GM12878 (cell line): ENCODE results near the gene IFT27. TPM values are rescaled to one million over a fixed set of nuclear protein-coding genes. Genes with fewer than 3 reads are reported as not detected.

Experiments used
- ATAC-seq: fragments of 200-7000 bp; cut with Tn5 transposase; 3 replicates; pipeline ENCODE4 v1.9.1; 2020; ENCODE audit warnings: mild to moderate bottlenecking, moderate library complexity
- BruUV-seq: library from RNA; stranded (reverse); fragments of 400-500 nt; replicated peaks from 2 replicates; lab custom pipeline; 2021; lab: Mats Ljungman, UMichigan
- CTCF ChIA-PET: fragments of 300-600 bp; sonication (Branson Sonifier 250); formaldehyde crosslinking; extraction: SDS; loops from one replicate; lab custom pipeline; 2021; ENCODE audit warnings: inconsistent platforms; lab: Yijun Ruan, JAX
- POLR2A ChIA-PET: fragments of 350-600 bp; formaldehyde crosslinking; extraction: SDS; loops from one replicate; lab custom pipeline; 2021; ENCODE audit warnings: inconsistent platforms; lab: Charles Lee
- RAD21 ChIA-PET: fragments of 300-600 bp; sonication (Branson Sonifier 250); formaldehyde crosslinking; loops from one replicate; lab custom pipeline; 2023; ENCODE audit warnings: antibody characterized with exemption; ENCODE audit not compliant: unreplicated experiment; lab: Charles Lee
- SMC1A ChIA-PET: fragments of 300-600 bp; sonication (Branson Sonifier 250); formaldehyde crosslinking; loops from one replicate; lab custom pipeline; 2023; ENCODE audit not compliant: unreplicated experiment, uncharacterized antibody; lab: Charles Lee
- DNase-seq: peaks from one replicate; pipeline ENCODE4 v3.0.0-alpha.2; 2011; ENCODE audit warnings: low read depth, low spot score
- FAIRE-seq: peaks from 3 replicates; lab custom pipeline; 2011; peaks lifted over from hg19 to GRCh38; lab: Jason Lieb, UNC
- H2AFZ ChIP-seq: 2 replicates; pipeline ENCODE4 v1.6.0; 2011; ENCODE audit warnings: low read depth, low read length, control low read depth; ENCODE audit not compliant: control insufficient read depth
- H3K27ac ChIP-seq: 2 replicates; pipeline ENCODE4 v1.5.1; 2011; ENCODE audit warnings: control low read depth; ENCODE audit not compliant: control insufficient read depth, insufficient read depth
- H3K27me3 ChIP-seq, 2 experiments: replicated peaks in 1 of 2; 2 replicates each; pipeline versions ENCODE4 v1.6.0 to v1.6.1; 2011; ENCODE audit warnings: low read length in 1 of 2; ENCODE audit not compliant: control insufficient read depth in 2 of 2, insufficient read depth in 2 of 2
- H3K36me3 ChIP-seq, 2 experiments: 2 replicates each; pipeline ENCODE4 v1.5.1; 2011; ENCODE audit warnings: low read length in 1 of 2; ENCODE audit not compliant: control insufficient read depth in 2 of 2, insufficient read depth in 2 of 2
- H3K4me1 ChIP-seq: 2 replicates; pipeline ENCODE4 v1.6.1; 2011; ENCODE audit warnings: mild to moderate bottlenecking, low read length, moderate library complexity, mixed read lengths; ENCODE audit not compliant: control insufficient read depth, insufficient read depth
- H3K4me2 ChIP-seq: 2 replicates; pipeline ENCODE4 v1.6.0; 2011; ENCODE audit warnings: control low read depth; ENCODE audit not compliant: control insufficient read depth, insufficient read depth
- H3K4me3 ChIP-seq: fragments of 200-600 bp; sonication (generic); 2 replicates; pipeline ENCODE4 v1.5.1; 2016
- H3K79me2 ChIP-seq: 2 replicates; pipeline ENCODE4 v1.6.0; 2011; ENCODE audit warnings: low read length; ENCODE audit not compliant: control insufficient read depth, insufficient read depth
- H3K9ac ChIP-seq: 2 replicates; pipeline ENCODE4 v1.8.0; 2011; ENCODE audit warnings: low read length, control low read depth, mixed read lengths; ENCODE audit not compliant: control insufficient read depth, insufficient read depth
- H3K9me3 ChIP-seq: replicated peaks from 3 replicates; pipeline ENCODE4 v1.5.1; 2011; ENCODE audit warnings: mild to moderate bottlenecking, low read length; ENCODE audit not compliant: control insufficient read depth, insufficient read depth
- H4K20me1 ChIP-seq: 2 replicates; pipeline ENCODE4 v1.6.0; 2011; ENCODE audit not compliant: control insufficient read depth, insufficient read depth
- BCL11A ChIP-seq: IDR thresholded peaks from 2 replicates; pipeline ENCODE4 v1.6.1; 2011; ENCODE audit warnings: low read depth, low read length
- CHD1 ChIP-seq: IDR thresholded peaks from 2 replicates; pipeline ENCODE4 v1.6.1; 2012; ENCODE audit warnings: low read depth, low read length, improper control_type of control experiment
- CREM ChIP-seq: IDR thresholded peaks from 2 replicates; pipeline ENCODE4 v1.6.1; 2014; ENCODE audit warnings: antibody characterized with exemption, low read depth
- DPF2 ChIP-seq: fragments of 450-650 bp; IDR thresholded peaks from 2 replicates; pipeline ENCODE4 v1.6.1; 2017; ENCODE audit warnings: mild to moderate bottlenecking
- GABPA ChIP-seq: IDR thresholded peaks from 2 replicates; pipeline ENCODE4 v1.6.1; 2014; ENCODE audit warnings: antibody characterized with exemption, low read depth, mild to moderate bottlenecking, inconsistent platforms
- HDAC6 ChIP-seq: fragments of 200-600 bp; sonication (generic); IDR thresholded peaks from one replicate; pipeline ENCODE4 v1.8.0; 2017; ENCODE audit warnings: antibody characterized with exemption; ENCODE audit not compliant: unreplicated experiment
- IRF4 ChIP-seq: IDR thresholded peaks from 2 replicates; pipeline ENCODE4 v1.6.1; 2011; ENCODE audit warnings: low read depth, low read length
- NFYA ChIP-seq: IDR thresholded peaks from 2 replicates; pipeline ENCODE4 v1.6.1; 2011; ENCODE audit warnings: low read depth, mild to moderate bottlenecking, low read length, improper control_type of control experiment, borderline replicate concordance
- POLR2AphosphoS2 ChIP-seq: IDR thresholded peaks from 2 replicates; pipeline ENCODE4 v1.6.1; 2011; ENCODE audit warnings: low read depth, mild to moderate bottlenecking, low read length, improper control_type of control experiment, moderate library complexity
- RELA ChIP-seq: fragments of 450-650 bp; IDR thresholded peaks from 2 replicates; pipeline ENCODE4 v1.8.0; 2014; ENCODE audit warnings: borderline replicate concordance; ENCODE audit not compliant: partially characterized antibody
- SIN3A ChIP-seq: IDR thresholded peaks from 2 replicates; pipeline ENCODE4 v1.6.1; 2012; ENCODE audit warnings: low read depth, low read length, improper control_type of control experiment
- SMAD1 ChIP-seq: fragments of 450-650 bp; IDR thresholded peaks from 2 replicates; pipeline ENCODE4 v1.6.1; 2018; ENCODE audit warnings: mild to moderate bottlenecking, low read depth; ENCODE audit not compliant: partially characterized antibody
- STAT1 ChIP-seq: fragments of 450-650 bp; conservative IDR thresholded peaks from 2 replicates; pipeline ENCODE4 v1.6.1; 2014; ENCODE audit warnings: antibody characterized with exemption, mild to moderate bottlenecking
- WRNIP1 ChIP-seq: IDR thresholded peaks from 2 replicates; pipeline ENCODE4 v1.6.1; 2011; ENCODE audit warnings: low read depth, low read length, improper control_type of control experiment, borderline replicate concordance
- WGBS: methylation state at CpG from one replicate; pipeline ENCODE4 v1.1.6; 2016; ENCODE audit warnings: low lambda C conversion rate; ENCODE audit not compliant: insufficient replicate concordance, insufficient coverage; ENCODE audit errors: missing lambda C conversion rate; 5-methylcytosine and 5-hydroxymethylcytosine counted together
- in situ Hi-C: fragments of 300-500 bp; cut with MboI; formaldehyde crosslinking; loops from 9 replicates; pipeline ENCODE4 v1.14.3; 2018; ENCODE audit warnings: mixed read lengths
- intact Hi-C: fragments of 100-400 bp; cut with micrococcal nuclease; formaldehyde crosslinking; loops from one replicate; pipeline ENCODE4 v1.14.2; 2022; ENCODE audit not compliant: unreplicated experiment
- polyA plus RNA-seq, 11 experiments: library from polyadenylated mRNA; depleted of rRNA in 4 of 11; unstranded in 6 of 11; stranded (reverse) in 5 of 11; fragments of >200 nt; fragmentation: Nextera tagmentation in 4 of 11; fragmentation: Illumina TruSeq in 1 of 11; extraction: Ambion mirVana in 4 of 11; extraction: Trizol in 1 of 11; gene quantifications; 1 replicate in 1 of 11; 2 replicates in 10 of 11; pipeline versions ENCODE4 v1.2.1 to v1.2.3, GENCODE V29; 2011 to 2016; ENCODE audit warnings: inconsistent platforms in 2 of 11, missing spikeins in 2 of 11, low read depth in 1 of 11
- total RNA-seq, 4 experiments: library from RNA; depleted of rRNA in 3 of 4; stranded (reverse); fragments of >200 nt in 3 of 4; fragmentation: Illumina TruSeq in 1 of 4; extraction: Trizol in 1 of 4; gene quantifications; 2 replicates each; pipeline versions ENCODE4 v1.2.1 to v1.2.3, GENCODE V29; 2013 to 2021
- TF ChIP-seq, protein P1 (sequence below): fragments of 450-650 bp; IDR thresholded peaks from 2 replicates; pipeline ENCODE4 v1.6.1; 2017; ENCODE audit warnings: low read depth, mild to moderate bottlenecking, moderate library complexity
- TF ChIP-seq, protein P2 (sequence below): fragments of 450-650 bp; formaldehyde crosslinking; IDR thresholded peaks from 2 replicates; pipeline ENCODE4 v1.4.0; 2022; ENCODE audit warnings: mild to moderate bottlenecking, moderate library complexity
- TF ChIP-seq, protein P3 (sequence below): IDR thresholded peaks from 2 replicates; pipeline ENCODE4 v1.6.1; 2012; ENCODE audit warnings: low read length, inconsistent platforms

IFT27 gene
- total and polyA plus RNA-seq, 10 of the 15 experiments (the other 5 are each of a cell fraction or from before 2014, with no cell fraction given), result 2.7 to 32.5 (median 10.2) TPM

DNA sequence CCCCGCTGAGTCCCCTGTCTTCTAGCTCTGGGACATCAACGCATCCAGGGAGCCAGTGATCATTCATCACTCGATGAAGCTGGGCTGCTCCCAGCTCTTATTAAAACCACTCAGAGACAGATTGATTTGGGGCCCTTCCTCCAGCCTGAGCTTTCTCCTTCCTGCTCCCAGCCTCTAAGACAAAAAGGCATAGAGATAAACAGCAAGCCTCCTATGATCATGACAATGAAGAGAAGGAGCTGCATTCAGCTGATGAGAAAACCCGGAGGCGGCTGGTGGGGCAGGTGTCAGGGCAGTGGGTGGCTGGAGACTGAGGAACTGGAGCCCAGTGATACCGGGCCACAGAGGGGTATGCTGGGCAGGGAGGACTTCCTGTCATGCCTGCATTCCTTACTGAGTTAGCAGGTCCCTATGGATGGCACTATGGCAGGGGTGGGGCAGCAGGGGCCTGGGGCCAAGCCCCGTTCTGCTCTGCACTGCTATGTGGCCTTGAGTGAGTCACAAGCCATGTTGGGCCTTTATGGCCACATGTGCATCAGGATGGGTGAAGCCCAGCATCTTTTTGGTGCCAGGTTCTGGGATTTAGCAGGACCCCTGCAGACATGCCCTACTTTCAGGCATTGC lies 20.7 kb upstream of the IFT27 start:
- ChIA-PET RAD21 (no interaction called here), CTCF (interaction anchor here (0.7 to 1.2 kb wide), 3 partner anchors 9 to 180 kb away, joined by 3 read pairs; no protein-coding TSS in a partner anchor), POLR2A (no interaction called here), SMC1A (no interaction called here)
- no peak for DNase-seq
- no TSS peak for BruUV-seq
- no peak overlapping the region for H3K4me3 ChIP-seq
- no peaks in the 10 kb centered on the region for H3K27me3 ChIP-seq
- in situ Hi-C loops (no loop called here), intact Hi-C loops (no loop called here)
- H3K4me2 ChIP-seq, result no peak overlapping the region
- no peak for ATAC-seq
- no peak overlapping the region for H2AFZ ChIP-seq
- TF ChIP-seq GABPA (no peak), IRF4 (no peak), HDAC6 (no peak), SMAD1 (no peak), RELA (no peak), BCL11A (no peak), NFYA (no peak), DPF2 (no peak), CREM (no peak), POLR2AphosphoS2 (no peak), SIN3A (no peak), WRNIP1 (no peak), CHD1 (no peak), STAT1 (no peak)
- TF ChIP-seq, protein P1, sequence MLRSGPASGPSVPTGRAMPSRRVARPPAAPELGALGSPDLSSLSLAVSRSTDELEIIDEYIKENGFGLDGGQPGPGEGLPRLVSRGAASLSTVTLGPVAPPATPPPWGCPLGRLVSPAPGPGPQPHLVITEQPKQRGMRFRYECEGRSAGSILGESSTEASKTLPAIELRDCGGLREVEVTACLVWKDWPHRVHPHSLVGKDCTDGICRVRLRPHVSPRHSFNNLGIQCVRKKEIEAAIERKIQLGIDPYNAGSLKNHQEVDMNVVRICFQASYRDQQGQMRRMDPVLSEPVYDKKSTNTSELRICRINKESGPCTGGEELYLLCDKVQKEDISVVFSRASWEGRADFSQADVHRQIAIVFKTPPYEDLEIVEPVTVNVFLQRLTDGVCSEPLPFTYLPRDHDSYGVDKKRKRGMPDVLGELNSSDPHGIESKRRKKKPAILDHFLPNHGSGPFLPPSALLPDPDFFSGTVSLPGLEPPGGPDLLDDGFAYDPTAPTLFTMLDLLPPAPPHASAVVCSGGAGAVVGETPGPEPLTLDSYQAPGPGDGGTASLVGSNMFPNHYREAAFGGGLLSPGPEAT, result no peak
- TF ChIP-seq, protein P2, sequence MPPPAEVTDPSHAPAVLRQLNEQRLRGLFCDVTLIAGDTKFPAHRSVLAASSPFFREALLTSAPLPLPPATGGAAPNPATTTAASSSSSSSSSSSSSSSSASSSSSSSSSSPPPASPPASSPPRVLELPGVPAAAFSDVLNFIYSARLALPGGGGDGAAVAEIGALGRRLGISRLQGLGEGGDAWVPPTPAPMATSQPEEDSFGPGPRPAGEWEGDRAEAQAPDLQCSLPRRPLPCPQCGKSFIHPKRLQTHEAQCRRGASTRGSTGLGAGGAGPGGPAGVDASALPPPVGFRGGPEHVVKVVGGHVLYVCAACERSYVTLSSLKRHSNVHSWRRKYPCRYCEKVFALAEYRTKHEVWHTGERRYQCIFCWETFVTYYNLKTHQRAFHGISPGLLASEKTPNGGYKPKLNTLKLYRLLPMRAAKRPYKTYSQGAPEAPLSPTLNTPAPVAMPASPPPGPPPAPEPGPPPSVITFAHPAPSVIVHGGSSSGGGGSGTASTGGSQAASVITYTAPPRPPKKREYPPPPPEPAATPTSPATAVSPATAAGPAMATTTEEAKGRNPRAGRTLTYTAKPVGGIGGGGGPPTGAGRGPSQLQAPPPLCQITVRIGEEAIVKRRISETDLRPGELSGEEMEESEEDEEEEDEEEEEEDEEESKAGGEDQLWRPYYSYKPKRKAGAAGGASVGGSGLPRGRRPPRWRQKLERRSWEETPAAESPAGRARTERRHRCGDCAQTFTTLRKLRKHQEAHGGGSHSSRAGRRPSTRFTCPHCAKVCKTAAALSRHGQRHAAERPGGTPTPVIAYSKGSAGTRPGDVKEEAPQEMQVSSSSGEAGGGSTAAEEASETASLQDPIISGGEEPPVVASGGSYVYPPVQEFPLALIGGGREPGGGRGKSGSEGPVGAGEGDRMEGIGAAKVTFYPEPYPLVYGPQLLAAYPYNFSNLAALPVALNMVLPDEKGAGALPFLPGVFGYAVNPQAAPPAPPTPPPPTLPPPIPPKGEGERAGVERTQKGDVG (CRISPR knock-in tag), result no peak
- TF ChIP-seq, protein P3, sequence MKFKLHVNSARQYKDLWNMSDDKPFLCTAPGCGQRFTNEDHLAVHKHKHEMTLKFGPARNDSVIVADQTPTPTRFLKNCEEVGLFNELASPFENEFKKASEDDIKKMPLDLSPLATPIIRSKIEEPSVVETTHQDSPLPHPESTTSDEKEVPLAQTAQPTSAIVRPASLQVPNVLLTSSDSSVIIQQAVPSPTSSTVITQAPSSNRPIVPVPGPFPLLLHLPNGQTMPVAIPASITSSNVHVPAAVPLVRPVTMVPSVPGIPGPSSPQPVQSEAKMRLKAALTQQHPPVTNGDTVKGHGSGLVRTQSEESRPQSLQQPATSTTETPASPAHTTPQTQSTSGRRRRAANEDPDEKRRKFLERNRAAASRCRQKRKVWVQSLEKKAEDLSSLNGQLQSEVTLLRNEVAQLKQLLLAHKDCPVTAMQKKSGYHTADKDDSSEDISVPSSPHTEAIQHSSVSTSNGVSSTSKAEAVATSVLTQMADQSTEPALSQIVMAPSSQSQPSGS, result no peak
- H3K27ac ChIP-seq, result no peak overlapping the region
- H3K9ac ChIP-seq, result no peak overlapping the region
- H4K20me1 ChIP-seq, result no peaks in the 10 kb centered on the region
- no peak for FAIRE-seq
- H3K4me1 ChIP-seq, result peaks cover 13% of the 10 kb centered on the region
- 23% methylated on average over 7 of the region's 7 CpGs for WGBS
- H3K9me3 ChIP-seq, result no peaks in the 10 kb centered on the region; the same call in 2 of the 3 replicates
- no peaks in the 10 kb centered on the region for H3K79me2 ChIP-seq
- no peaks in the 10 kb centered on the region for H3K36me3 ChIP-seq
